HG03442 (cell line): ENCODE measurements around the gene CHIC1.
"Not testable (repeated sequence)": the region's sequence is repeated elsewhere in the genome, so short reads cannot be mapped to it uniquely, and the experiment has no call there.

ENCODE experiments used
- ATAC-seq: cut with Tn5 transposase; IDR thresholded peaks from one replicate; pipeline ENCODE4 v1.9.1; 2021; ENCODE audit warnings: mild to moderate bottlenecking, moderate library complexity; ENCODE audit not compliant: unreplicated experiment

The CHIC1 gene

GRCh38 chrX:73562984-73563737, at the start of gene CHIC1:
TSS of gene CHIC1 (plus strand) at chrX:73563197. CDS start at chrX:73563285, 88 bp downstream.
- peak; percentile 64 for ATAC-seq

GRCh38 chrX:73522823-73523222, 40.2 kb upstream of the CHIC1 start:
- ATAC-seq = not testable (repeated sequence)

- no peak for ATAC-seq
These were observed 38.1 kb upstream of the CHIC1 start for GRCh38 chrX:73524906-73525305.

GRCh38 chrX:73525928-73526690, 36.9 kb upstream of the CHIC1 start:
- no peak for ATAC-seq

- not testable (repeated sequence) for ATAC-seq
These were observed 31.3 kb upstream of the CHIC1 start for GRCh38 chrX:73531655-73532054.

GRCh38 chrX:73556159-73556558, 6.8 kb upstream of the CHIC1 start:
- ATAC-seq = no peak

GRCh38 chrX:73561801-73562200, 1.2 kb upstream of the CHIC1 start:
- no peak for ATAC-seq

- ATAC-seq = peak; percentile 13
These were observed 539 bp upstream of the CHIC1 start for GRCh38 chrX:73562458-73562857.

GRCh38 chrX:73563738-73564068, 706 bp downstream of the CHIC1 start:
- peak; percentile 27 for ATAC-seq

- ATAC-seq = no peak
These were observed 14.4 kb downstream of the CHIC1 start for GRCh38 chrX:73577361-73577760.

- peak; percentile 81 for ATAC-seq
These were observed 18.1 kb downstream of the CHIC1 start for GRCh38 chrX:73581002-73581628.

- not testable (repeated sequence) for ATAC-seq
These were observed 34.8 kb downstream of the CHIC1 start for GRCh38 chrX:73597758-73598157.

- ATAC-seq = no peak
These were observed 52.0 kb downstream of the CHIC1 start for GRCh38 chrX:73615022-73615421.

- not testable (repeated sequence) for ATAC-seq
These were observed 78.7 kb downstream of the CHIC1 start for GRCh38 chrX:73641669-73642068.

GRCh38 chrX:73647212-73647611, 84.2 kb downstream of the CHIC1 start:
- ATAC-seq = no peak

- no peak for ATAC-seq
These were observed 84.8 kb downstream of the CHIC1 start for GRCh38 chrX:73647632-73648322.

- ATAC-seq = not testable (repeated sequence)
These were observed 98.3 kb downstream of the CHIC1 start for GRCh38 chrX:73661322-73661721.

- ATAC-seq = no peak
These were observed 105.8 kb downstream of the CHIC1 start for GRCh38 chrX:73668779-73669178.

- no peak for ATAC-seq
These were observed 118.4 kb downstream of the CHIC1 start for GRCh38 chrX:73681408-73681807.

GRCh38 chrX:73683236-73683859, 120.4 kb downstream of the CHIC1 start:
- ATAC-seq = no peak

- ATAC-seq = not testable (repeated sequence)
These were observed 144.0 kb downstream of the CHIC1 start for GRCh38 chrX:73707014-73707413.
